K562 (cell line): ENCODE data around the gene MARCKS. TPM values are rescaled to one million over a fixed set of nuclear protein-coding genes. Genes with fewer than 3 reads are reported as not detected.
A peak's percentile ranks its signal among the peaks of the same experiment; 100 is the strongest.

Experiments
- ATAC-seq: fragments of 200-7000 bp; cut with Tn5 transposase; 3 replicates; pipeline ENCODE4 v1.9.1; 2020; ENCODE audit warnings: moderate library complexity
- BruUV-seq: library from RNA; stranded (reverse); fragments of 400-500 nt; replicated peaks from 2 replicates; lab custom pipeline; 2021; lab: Mats Ljungman, UMichigan
- CTCF ChIA-PET: fragments of 300-600 bp; formaldehyde crosslinking; extraction: SDS; loops from one replicate; lab custom pipeline; 2021; ENCODE audit warnings: low intra/inter-chr PET ratio; lab: Yijun Ruan, JAX
- POLR2A ChIA-PET: fragments of 300-600, 350-650 bp; sonication (Branson Sonifier 250); formaldehyde crosslinking; extraction: SDS; loops from one replicate; lab custom pipeline; 2021; ENCODE audit warnings: antibody characterized with exemption, inconsistent platforms; lab: Yijun Ruan, JAX
- DNase-seq, 4 experiments: peaks; one replicate each; pipeline versions ENCODE4 v3.0.0 to v3.0.0-alpha.2; 2011 to 2018; ENCODE audit warnings: low spot score in 3 of 4, mixed read lengths in 3 of 4; ENCODE audit errors: extremely low read depth in 1 of 4
- FAIRE-seq: peaks from 2 replicates; lab custom pipeline; 2011; peaks lifted over from hg19 to GRCh38; lab: Jason Lieb, UNC
- H2AFZ ChIP-seq: 2 replicates; pipeline ENCODE4 v1.6.0; 2011; ENCODE audit warnings: low read depth, low read length, control low read depth, inconsistent platforms
- H3K27ac ChIP-seq: fragments of 200-600 bp; 3 replicates; pipeline ENCODE4 v1.8.0; 2011; ENCODE audit warnings: low read depth, mild to moderate bottlenecking, control low read depth, inconsistent platforms, low read length, moderate library complexity, mixed read lengths; ENCODE audit errors: extremely low read depth
- H3K27me3 ChIP-seq, 2 experiments: fragments of 300-600 bp in 1 of 2; 2 replicates in 1 of 2; 3 replicates in 1 of 2; pipeline versions ENCODE4 v1.6.0 to v1.8.0; 2011; ENCODE audit warnings: inconsistent platforms in 2 of 2, low read length in 2 of 2, mild to moderate bottlenecking in 1 of 2, mixed read lengths in 1 of 2, moderate library complexity in 1 of 2; ENCODE audit not compliant: control insufficient read depth in 2 of 2, insufficient read depth in 2 of 2
- H3K36me3 ChIP-seq: fragments of 300-600 bp; 3 replicates; pipeline ENCODE4 v1.8.0; 2011; ENCODE audit warnings: mild to moderate bottlenecking, low read length, inconsistent platforms; ENCODE audit not compliant: control insufficient read depth, insufficient read depth
- H3K4me1 ChIP-seq, 2 experiments: fragments of 200-600 bp in 1 of 2; replicated peaks in 1 of 2; 2 replicates in 1 of 2; 3 replicates in 1 of 2; pipeline versions ENCODE4 v1.5.1 to v1.8.0; 2011; ENCODE audit warnings: inconsistent platforms in 2 of 2, low read length in 2 of 2, mild to moderate bottlenecking in 1 of 2, mixed read lengths in 1 of 2, moderate library complexity in 1 of 2; ENCODE audit not compliant: control insufficient read depth in 2 of 2, insufficient read depth in 2 of 2
- H3K4me2 ChIP-seq: 2 replicates; pipeline ENCODE4 v1.6.1; 2011; ENCODE audit warnings: low read length, control low read depth, inconsistent platforms, mixed read lengths; ENCODE audit not compliant: insufficient read depth
- H3K4me3 ChIP-seq: fragments of 200-600 bp; sonication (generic), shearing (Covaris generic); 2 replicates; pipeline ENCODE4 v1.5.1; 2016; ENCODE audit warnings: control low read depth, inconsistent platforms
- H3K79me2 ChIP-seq: fragments of 200-600 bp; 3 replicates; pipeline ENCODE4 v1.8.0; 2011; ENCODE audit warnings: low read length, inconsistent platforms; ENCODE audit not compliant: control insufficient read depth, insufficient read depth
- H3K9ac ChIP-seq, 2 experiments: 2 replicates each; pipeline versions ENCODE4 v1.6.0 to v1.6.1; 2011; ENCODE audit warnings: low read depth in 2 of 2, low read length in 2 of 2, control low read depth in 1 of 2, inconsistent platforms in 1 of 2, mild to moderate bottlenecking in 1 of 2, mixed read lengths in 1 of 2; ENCODE audit not compliant: insufficient read depth in 1 of 2
- H3K9me1 ChIP-seq: one replicate; pipeline ENCODE4 v1.6.0; 2011; ENCODE audit warnings: inconsistent platforms, mild to moderate bottlenecking, low read length, moderate library complexity; ENCODE audit not compliant: control insufficient read depth, insufficient read depth
- H3K9me3 ChIP-seq: replicated peaks from 2 replicates; pipeline ENCODE4 v1.5.1; 2011; ENCODE audit warnings: low read depth, low read length, inconsistent platforms; ENCODE audit not compliant: control insufficient read depth, insufficient read depth
- H4K20me1 ChIP-seq: replicated peaks from 2 replicates; pipeline ENCODE4 v1.6.1; 2011; ENCODE audit warnings: low read length, inconsistent platforms, mixed read lengths; ENCODE audit not compliant: control insufficient read depth, insufficient read depth
- C11orf30 ChIP-seq: fragments of 450-650 bp; IDR thresholded peaks from 2 replicates; pipeline ENCODE4 v1.6.1; 2016; ENCODE audit warnings: low read depth, mild to moderate bottlenecking
- MAFF ChIP-seq: IDR thresholded peaks from 2 replicates; pipeline ENCODE4 v1.6.1; 2012; ENCODE audit warnings: low read length, improper control_type of control experiment
- MAFG ChIP-seq: fragments of 450-650 bp; conservative IDR thresholded peaks from 2 replicates; pipeline ENCODE4 v1.6.1; 2016; ENCODE audit warnings: missing genetic modification characterization, missing compliant biosample characterization
- MAFK ChIP-seq: IDR thresholded peaks from 2 replicates; pipeline ENCODE4 v1.6.1; 2011; ENCODE audit warnings: low read length, improper control_type of control experiment
- SP2 ChIP-seq: IDR thresholded peaks from 2 replicates; pipeline ENCODE4 v1.6.1; 2011; ENCODE audit warnings: mild to moderate bottlenecking, low read depth, low read length, moderate library complexity; ENCODE audit not compliant: poor library complexity, severe bottlenecking; ENCODE audit errors: extremely low read depth
- ZNF316 ChIP-seq: fragments of 450-650 bp; IDR thresholded peaks from 2 replicates; pipeline ENCODE4 v1.6.1; 2016
- WGBS: fragments of 100-300 bp; shearing (Covaris generic); methylation state at CpG from one replicate; pipeline ENCODE4 v1.1.6; 2016; ENCODE audit warnings: low coverage, mixed read lengths; ENCODE audit not compliant: insufficient coverage; ENCODE audit errors: missing lambda C conversion rate; 5-methylcytosine and 5-hydroxymethylcytosine counted together
- in situ Hi-C: fragments of 300-500 bp; cut with MboI; formaldehyde crosslinking; loops from 4 replicates; pipeline ENCODE4 v1.15.0; 2018; ENCODE audit warnings: inconsistent platforms, mixed read lengths
- intact Hi-C: fragments of 100-400 bp; cut with micrococcal nuclease; formaldehyde crosslinking; loops from 2 replicates; pipeline ENCODE4 v1.14.2; 2022
- polyA plus RNA-seq, 8 experiments: library from polyadenylated mRNA; depleted of rRNA in 4 of 8; stranded (reverse) in 5 of 8; unstranded in 3 of 8; fragments of >200 nt; fragmentation: Nextera tagmentation in 2 of 8; fragmentation: Illumina TruSeq in 1 of 8; extraction: Ambion mirVana in 2 of 8; extraction: Trizol in 1 of 8; gene quantifications; 2 replicates each; pipeline versions ENCODE4 v1.2.1 to v1.2.3, GENCODE V29; 2011 to 2014; ENCODE audit warnings: inconsistent platforms in 1 of 8, missing spikeins in 1 of 8
- total RNA-seq, 7 experiments: library from RNA; depleted of rRNA in 6 of 7; stranded (reverse); fragments of >200 nt in 6 of 7; fragmentation: Illumina TruSeq in 2 of 7; extraction: Trizol in 2 of 7; gene quantifications; 2 replicates each; pipeline versions ENCODE4 v1.2.1 to v1.2.3, GENCODE V29; 2011 to 2021; ENCODE audit warnings: low replicate concordance in 1 of 7

MARCKS gene
- total and polyA plus RNA-seq, 9 of the 15 experiments (the other 6 are each of a cell fraction or from before 2014, with no cell fraction given), result 0.15 to 2.7 (median 1.0) TPM

GRCh38 chr6:113893866-113894265, 36.7 kb downstream of the MARCKS start:
- whole genome bisulfite sequencing, result 5% methylated on average over 3 of the region's 3 CpGs
- TF ChIP-seq MAFK (peak; percentile 46; the same call in 1 of the 2 replicates), ZNF316 (peak; percentile 62), MAFG (peak; percentile 59; the same call in 1 of the 2 replicates), MAFF (peak; percentile 39; the same call in 1 of the 2 replicates), SP2 (no peak), C11orf30 (peak; percentile 64; the same call in 1 of the 2 replicates)
- Histone ChIP-seq H3K36me3 (no peaks in the 10 kb centered on the region), H3K9me1 (no peaks in the 10 kb centered on the region), H3K4me1 (no peaks in the 10 kb centered on the region), H3K27me3 (no peaks in the 10 kb centered on the region), H3K27ac (no peak overlapping the region), H3K4me2 (no peak overlapping the region), H3K9me3 (no peaks in the 10 kb centered on the region), H3K79me2 (no peaks in the 10 kb centered on the region), H2AFZ (no peak overlapping the region), H4K20me1 (no peaks in the 10 kb centered on the region), H3K4me3 (no peak overlapping the region), H3K9ac (no peak overlapping the region)
- in situ Hi-C loops, result no loop called here
- DNase-seq (no peak), ATAC-seq (no peak), FAIRE-seq (no peak)
- intact Hi-C loops, result no loop called here
- BruUV-seq, result no TSS peak
- CTCF ChIA-PET, result no interaction called here
- POLR2A ChIA-PET, result no interaction called here
